ENCODE measurements around the gene MAPK4. TPM values are rescaled to one million over a fixed set of nuclear protein-coding genes. Genes with fewer than 3 reads are reported as not detected.
"Not testable (repeated sequence)": the region's sequence is repeated elsewhere in the genome, so short reads cannot be mapped to it uniquely, and the experiment has no call there.

MAPK4 gene
- total RNA-seq, 1 experiment from 2014 or later, result not detected

DNA sequence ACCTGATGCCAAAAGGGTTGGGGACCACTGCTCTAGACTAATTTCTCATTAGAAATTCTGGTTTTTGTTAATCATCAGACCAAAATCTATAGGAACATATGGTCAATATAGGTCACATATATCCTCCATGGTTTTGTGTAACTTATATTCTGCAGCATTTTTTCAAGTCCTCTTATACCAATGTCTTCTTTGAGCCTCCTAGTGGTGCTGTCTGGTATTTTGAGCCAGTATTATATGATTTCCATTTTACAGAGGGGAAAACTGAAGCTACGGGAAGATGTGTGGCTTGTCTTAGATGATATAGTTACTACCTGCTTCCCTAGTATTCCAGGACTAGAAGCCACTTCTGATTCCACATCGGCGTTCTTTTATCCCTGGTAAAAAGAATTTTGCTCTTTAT lies 13.8 kb downstream of the MAPK4 start:
- no peak for DNase-seq (ENCODE audit: low read depth)

GRCh38 chr18:50578030-50578429 lies 18.1 kb downstream of the MAPK4 start:
- DNase-seq (ENCODE audit: low read depth), result no peak

DNA sequence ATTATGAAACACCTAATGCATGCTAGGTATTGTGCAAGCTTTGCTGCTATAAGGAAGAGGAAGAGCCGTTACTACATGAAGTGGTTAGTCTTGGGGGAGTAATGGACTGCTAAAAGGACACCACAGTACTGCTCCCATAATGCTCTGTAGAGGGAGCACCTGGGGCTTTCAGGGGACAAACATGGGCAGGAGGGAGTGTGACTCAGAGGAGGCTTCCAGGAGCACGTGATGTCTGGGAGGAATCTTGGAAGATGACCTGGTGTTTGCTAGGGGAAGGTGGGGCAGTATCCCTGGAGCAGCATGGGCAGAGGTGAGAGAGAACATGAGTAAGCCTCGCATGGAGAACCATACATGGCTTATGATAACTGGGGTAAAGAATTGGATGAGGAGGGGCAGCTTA lies 18.8 kb downstream of the MAPK4 start:
- peak; percentile 65 for DNase-seq (ENCODE audit: low read depth)

GRCh38 chr18:50579061-50579774 lies 19.3 kb downstream of the MAPK4 start:
- DNase-seq (ENCODE audit: low read depth), result no peak

DNA sequence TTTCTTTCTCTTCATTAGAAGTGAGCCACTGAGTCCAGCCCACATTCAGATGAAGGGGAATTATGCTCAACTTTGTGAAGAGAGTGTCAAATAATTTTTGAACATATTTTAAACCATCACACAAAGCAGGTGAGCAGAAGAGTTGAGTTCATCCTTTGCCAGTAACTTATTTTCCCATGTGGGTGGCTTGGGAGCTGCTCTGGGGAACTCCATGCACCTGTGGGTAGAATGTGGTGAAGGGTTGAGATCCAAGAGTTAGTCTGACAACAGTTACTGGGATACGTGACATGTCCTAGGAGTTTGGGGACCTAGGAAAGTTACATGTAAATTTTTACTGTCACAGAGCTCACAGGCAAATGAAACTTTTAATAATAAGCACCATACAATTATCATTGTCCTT lies 21.6 kb downstream of the MAPK4 start:
- no peak for DNase-seq (ENCODE audit: low read depth)

GRCh38 chr18:50582500-50582899 lies 22.6 kb downstream of the MAPK4 start:
- DNase-seq (ENCODE audit: low read depth), result no peak

DNA sequence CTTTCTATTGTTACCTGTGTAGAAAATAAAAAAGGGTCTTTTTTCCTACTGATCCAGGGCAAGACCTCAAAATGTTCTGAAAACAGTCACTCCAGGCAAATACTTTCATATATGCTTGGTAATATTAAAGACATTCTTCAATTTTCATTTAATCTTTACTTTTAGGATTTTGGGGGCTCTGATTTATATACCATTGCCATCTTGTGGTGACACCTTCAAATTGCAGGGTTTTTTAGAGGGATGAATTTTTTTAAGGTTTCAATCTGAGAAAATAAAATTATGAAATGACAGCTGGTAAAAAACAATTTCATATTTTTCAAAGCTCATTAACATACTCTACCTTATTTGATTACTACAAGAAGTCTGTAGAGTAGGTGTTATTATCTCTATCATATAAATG lies 26.8 kb downstream of the MAPK4 start:
- no peak for DNase-seq (ENCODE audit: low read depth)

DNA sequence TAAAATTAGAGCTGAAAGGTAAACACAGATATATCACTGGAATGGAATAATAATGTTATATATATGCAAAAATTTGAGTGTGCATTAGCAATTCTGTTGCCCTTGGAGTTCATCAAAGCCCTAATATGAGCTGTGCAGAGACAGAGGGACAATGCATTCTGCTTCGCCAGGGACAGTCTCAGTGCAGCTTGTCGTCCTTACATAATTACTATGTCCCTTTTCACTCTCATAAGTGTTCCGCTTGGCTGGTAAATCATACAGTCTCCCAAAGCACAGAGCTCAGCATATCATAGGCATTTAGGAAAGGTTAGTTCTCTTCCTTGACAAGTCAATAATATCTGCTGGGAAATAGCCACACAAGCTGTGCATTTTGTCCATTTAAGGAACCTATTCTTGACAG lies 30.7 kb downstream of the MAPK4 start:
- DNase-seq (ENCODE audit: low read depth), result no peak

DNA sequence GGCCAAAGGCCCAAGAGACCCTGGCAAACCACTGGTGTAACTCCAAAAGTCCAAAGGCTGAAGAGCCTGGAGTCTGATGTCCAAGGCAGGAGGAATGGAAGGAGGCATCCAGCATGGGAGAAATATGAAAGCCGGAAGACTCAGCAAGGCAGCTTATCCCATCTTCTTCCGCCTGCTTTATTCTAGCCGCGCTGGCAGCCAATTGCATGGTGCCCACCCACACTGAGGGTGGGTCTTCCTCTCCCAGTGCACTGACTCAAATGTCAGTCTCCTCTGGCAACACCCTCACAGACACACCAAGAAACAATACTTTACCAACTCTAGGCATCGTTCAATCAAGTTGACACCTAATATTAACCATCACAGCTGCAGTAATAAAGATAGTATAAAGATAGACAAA lies 34.1 kb downstream of the MAPK4 start:
- DNase-seq (ENCODE audit: low read depth), result no peak

DNA sequence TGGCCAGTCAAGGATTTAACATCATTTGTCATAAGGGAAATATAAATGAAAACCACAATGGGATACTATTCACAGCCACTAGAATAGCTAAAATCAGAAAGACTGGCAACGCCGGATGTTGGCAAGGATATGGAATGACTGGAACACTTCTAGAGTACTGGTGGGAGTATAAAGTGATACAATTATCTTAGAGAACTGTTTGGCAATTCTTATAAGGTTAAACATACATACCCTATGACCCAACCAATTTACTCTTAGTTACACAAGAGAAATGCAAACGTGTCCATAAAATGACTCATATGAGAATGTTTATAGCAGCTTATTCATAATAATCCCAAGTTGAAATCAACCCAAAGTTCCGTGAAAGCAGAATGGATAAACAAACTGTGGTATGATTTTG lies 35.1 kb downstream of the MAPK4 start:
- DNase-seq (ENCODE audit: low read depth), result peak; percentile 48

- DNase-seq (ENCODE audit: low read depth), result no peak
Measured at GRCh38 chr18:50602466-50602865, 42.6 kb downstream of the MAPK4 start.

- DNase-seq (ENCODE audit: low read depth), result no peak
Measured at GRCh38 chr18:50606609-50607008, 46.7 kb downstream of the MAPK4 start.

- DNase-seq (ENCODE audit: low read depth), result no peak
Measured at GRCh38 chr18:50607378-50607926, 47.6 kb downstream of the MAPK4 start.

- DNase-seq (ENCODE audit: low read depth), result not testable (repeated sequence)
Measured at GRCh38 chr18:50609171-50609570, 49.3 kb downstream of the MAPK4 start.

GRCh38 chr18:50610349-50610748 lies 50.5 kb downstream of the MAPK4 start:
- DNase-seq (ENCODE audit: low read depth), result no peak

DNA sequence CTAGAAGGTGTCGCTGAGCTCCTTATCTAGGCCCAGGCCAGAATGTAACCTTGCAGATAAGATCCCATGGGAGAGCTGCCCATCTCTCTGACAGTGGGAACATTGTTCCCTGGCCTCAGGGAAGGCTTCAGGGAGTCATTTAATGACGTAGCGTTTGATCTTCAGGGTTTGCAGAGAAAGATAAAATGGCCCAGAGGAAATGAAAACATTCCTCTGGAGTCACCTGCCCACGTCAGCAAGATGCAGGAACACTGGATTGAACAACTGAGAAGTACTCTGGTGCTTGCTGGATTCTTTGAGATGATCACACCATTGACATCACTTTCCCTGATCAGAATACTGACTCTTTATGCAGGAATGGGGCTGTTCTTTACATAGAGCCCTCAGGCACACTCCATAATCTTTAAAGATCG lies 51.6 kb downstream of the MAPK4 start:
- DNase-seq (ENCODE audit: low read depth), result no peak

- DNase-seq (ENCODE audit: low read depth), result peak; percentile 68
Measured at GRCh38 chr18:50614838-50615237, 55.0 kb downstream of the MAPK4 start.

GRCh38 chr18:50616484-50617048 lies 56.7 kb downstream of the MAPK4 start:
- no peak for DNase-seq (ENCODE audit: low read depth)

- DNase-seq (ENCODE audit: low read depth), result no peak
Measured at GRCh38 chr18:50619861-50620275, 60.0 kb downstream of the MAPK4 start.

- no peak for DNase-seq (ENCODE audit: low read depth)
Measured at GRCh38 chr18:50620319-50620718, 60.4 kb downstream of the MAPK4 start.

DNA sequence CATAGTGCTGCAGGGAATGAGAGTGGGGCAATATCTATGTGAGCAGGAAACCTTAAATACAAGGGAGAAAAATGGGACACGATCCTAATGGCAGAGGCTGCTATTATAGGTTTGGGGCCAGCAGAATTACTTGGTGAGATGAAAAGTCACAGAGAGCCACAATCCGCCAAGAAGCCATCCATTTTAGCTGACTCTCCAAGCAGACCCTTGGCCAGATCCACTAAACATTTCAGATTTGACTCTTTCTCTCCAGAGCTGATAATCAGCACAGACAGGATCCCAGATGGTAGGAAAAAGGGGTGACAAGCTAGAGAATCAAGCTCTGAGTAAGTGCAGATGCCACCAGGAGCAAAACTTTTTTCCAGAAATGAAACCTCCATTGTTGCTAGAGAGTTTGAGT lies 61.5 kb downstream of the MAPK4 start:
- DNase-seq (ENCODE audit: low read depth), result no peak

DNA sequence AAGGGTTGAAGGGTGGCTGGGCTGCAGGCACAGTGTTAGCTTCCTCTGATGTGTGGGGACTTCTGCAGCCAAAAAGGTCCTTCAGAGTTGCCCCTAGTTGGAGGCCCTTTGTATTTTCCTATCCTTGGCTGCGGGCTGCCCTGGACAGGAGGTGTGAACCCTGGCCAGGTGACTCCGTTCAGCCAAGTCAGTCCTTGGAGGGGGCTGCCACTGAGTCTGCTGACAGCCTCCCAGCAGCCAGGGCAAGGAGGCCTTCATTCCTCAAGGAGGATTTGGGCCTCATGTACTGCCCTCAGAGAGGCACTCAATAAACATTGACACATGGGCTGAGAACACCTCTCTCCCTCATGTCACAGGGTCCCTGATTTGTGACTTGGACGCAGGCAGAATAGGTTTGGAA lies 62.4 kb downstream of the MAPK4 start:
- DNase-seq (ENCODE audit: low read depth), result no peak

DNA sequence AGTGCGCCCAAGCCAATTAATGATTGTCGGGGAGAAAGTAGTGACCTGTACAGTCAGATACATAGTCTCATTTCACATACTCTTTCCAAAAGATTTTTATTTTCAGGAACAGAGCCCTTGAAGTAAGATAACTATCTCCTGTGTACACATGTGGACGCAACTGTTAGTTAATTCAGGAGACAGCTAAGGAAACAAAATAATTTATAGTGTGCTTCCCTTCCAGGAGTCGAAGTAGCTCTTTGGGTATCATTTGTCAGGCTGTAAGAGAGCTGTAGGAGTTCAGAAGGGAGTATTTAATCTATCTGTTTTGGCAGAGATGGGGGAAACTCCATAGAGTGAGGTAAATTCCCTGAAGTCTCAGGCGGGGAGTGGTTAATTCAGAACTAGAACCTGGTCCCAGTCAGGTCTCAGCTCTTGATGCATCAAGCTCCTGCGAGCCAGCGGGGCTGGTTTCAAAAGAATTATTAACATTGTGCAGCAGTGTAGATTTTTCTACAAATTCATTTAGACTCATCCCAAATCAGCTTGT lies 63.0 kb downstream of the MAPK4 start:
- no peak for DNase-seq (ENCODE audit: low read depth)

All from HT1080 (cell line).